HG03354 (cell line): Measurements from ENCODE around the gene FOSL2.

Experiments used
- ATAC-seq: cut with Tn5 transposase; IDR thresholded peaks from one replicate; pipeline ENCODE4 v1.9.1; 2021; ENCODE audit warnings: mild to moderate bottlenecking; ENCODE audit not compliant: unreplicated experiment, poor library complexity, severe bottlenecking

FOSL2 gene

GRCh38 chr2:28392297-28393113 is at the start of gene FOSL2:
FOSL2 (plus strand) TSS chr2:28392858; CDS start chr2:28393721, 863 bp downstream.
- ATAC-seq = peak; percentile 85

- no peak for ATAC-seq
Observed at GRCh38 chr2:28343184-28343942, 49.3 kb upstream of the FOSL2 start.

DNA sequence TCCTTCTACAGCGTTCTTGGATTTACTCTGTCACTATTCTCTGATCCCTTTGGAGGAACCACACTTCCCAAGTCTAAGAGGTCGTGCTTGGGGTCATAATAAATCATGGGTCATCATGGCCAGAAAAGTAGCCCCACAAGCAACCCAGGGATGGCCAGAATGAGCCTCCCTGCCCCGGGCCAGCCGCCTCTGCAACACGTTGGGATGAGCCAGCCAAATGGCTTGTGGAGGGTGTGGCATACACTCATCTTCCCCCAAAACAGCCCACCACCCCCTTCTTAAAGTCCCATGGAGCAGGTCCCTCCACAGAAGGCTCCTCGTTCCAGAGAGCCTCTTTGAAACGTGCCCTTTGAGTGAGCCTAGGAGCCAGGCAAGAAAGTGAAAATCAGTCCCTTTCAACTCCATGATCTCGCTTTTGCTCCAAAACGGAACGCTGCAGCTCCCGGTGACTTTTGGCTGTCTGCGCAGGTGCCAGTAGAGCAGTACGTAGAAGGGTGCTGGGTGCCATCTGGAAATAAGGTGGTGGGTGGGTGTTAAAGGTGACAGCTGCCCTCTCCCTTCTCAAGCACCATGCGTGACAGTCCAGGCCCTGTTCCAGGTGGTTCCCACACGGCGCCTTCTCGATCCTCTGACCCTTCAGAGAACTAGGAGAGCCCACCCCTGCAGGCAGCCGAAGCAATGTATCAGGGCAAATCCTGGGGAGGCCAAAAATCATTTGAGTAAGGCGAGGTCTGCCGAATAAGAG is 48.5 kb upstream of the FOSL2 start:
- no peak for ATAC-seq

- no peak for ATAC-seq
Observed at GRCh38 chr2:28344756-28345373, 47.8 kb upstream of the FOSL2 start.

GRCh38 chr2:28345619-28346018 is 47.0 kb upstream of the FOSL2 start:
- no peak for ATAC-seq

DNA sequence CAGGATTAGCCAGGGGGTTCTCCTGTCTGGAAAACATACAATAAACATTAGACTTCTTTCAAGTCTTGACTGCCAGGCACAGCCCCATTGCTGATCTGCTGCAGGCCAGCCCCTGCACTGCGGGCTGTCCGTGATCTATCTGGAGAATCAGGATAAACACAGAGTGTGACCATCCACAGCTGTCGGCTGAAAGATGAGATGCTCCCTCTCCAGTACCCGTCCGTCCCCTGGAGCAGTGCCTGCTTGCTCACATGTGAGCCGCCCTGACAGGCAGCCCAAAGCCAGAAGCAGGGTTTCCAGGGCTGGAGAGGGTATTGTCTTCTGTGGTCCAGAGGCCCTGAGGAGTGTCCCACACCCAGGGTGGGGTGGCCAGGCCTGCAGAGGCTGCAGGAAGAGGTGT is 46.1 kb upstream of the FOSL2 start:
- no peak for ATAC-seq

DNA sequence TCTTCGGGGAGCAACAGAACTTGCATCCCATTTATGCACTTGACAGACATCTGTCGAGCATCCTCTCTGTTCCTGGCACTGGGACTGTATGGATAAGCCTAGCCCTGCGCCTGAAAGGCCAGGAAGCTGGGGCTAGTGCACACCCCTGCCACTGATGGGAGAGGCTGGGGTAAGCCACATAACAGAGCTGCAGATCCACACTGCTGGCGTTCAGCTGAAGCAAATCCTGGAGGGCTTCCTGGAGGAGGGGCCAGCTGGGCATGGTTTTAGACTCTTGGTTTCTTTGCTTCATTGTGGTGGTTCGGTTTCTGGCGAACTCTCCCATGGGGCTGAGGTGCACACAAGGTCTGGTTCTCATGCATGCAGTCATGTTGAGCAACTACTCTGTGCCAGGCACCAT is 45.5 kb upstream of the FOSL2 start:
- no peak for ATAC-seq

- no peak for ATAC-seq
Observed at GRCh38 chr2:28347596-28347995, 45.1 kb upstream of the FOSL2 start.

GRCh38 chr2:28348149-28348567 is 44.5 kb upstream of the FOSL2 start:
- no peak for ATAC-seq

DNA sequence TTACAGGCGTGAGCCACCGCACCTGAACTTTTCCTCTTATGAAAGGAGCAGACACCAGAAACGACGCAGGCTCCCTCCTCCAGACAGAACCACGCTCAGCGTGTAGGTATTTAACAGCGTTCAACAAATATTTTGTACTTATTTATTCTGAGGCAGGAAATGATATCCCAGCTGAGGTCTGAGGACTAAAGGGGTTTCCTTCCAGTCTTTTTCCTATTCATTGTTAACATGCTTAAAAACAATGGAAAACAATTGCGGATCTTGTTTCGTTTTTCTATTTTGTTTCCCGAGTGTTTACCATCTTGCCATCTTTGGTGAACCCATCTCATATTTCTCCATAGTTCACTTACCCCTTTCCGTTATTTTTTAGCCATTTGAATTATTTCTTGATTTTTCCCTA is 43.7 kb upstream of the FOSL2 start:
- no peak for ATAC-seq

DNA sequence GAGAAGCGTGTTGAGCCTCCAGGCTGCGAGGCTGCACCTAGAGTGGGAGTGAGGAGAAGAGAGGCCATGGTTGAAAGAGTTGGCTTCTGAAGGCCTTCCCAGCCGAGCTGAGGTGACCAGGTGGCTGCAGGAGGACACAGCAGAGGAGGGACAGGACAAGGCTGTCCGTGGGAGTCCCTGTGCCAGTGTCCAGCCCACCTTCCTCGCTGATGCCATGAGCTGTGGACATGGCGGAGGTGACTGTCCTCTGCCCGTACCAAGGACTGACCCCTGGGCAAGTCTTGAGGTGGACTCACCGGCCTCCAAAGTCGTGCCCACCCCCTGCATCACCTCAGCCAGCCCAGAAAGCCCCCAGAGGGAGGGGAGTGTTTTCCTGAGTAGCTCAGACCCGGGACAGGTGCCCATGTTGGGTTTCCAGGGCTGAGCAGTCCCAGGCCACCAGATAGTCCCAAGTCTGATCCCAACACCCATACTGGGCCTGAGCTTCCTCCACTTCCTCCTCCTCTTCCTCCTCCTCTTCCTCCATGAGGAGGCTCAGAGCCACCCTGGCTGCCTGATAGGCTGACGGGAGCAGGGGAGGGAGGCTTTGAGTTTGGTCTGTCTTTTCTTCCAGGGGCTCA is 43.0 kb upstream of the FOSL2 start:
- no peak for ATAC-seq

DNA sequence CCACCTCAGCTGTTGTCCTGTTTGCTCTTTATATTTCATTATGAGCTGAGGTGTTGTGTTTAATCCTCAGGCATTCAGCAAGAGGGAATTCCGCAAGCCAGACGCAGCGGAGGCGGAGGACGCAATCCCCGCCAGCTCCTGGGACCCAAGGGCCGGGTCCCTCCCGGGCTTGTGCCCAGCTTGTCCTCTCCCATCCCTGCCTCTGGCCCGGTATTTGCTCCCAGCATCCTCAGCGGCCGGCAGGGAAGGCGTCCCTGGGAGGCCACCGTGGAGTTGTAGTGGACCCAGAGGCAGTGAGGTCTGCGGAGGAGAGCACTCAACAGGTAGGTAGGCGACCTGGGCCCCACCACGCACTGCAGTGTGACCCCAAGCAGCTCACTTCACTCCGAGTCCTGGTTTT is 42.5 kb upstream of the FOSL2 start:
- ATAC-seq = no peak

- ATAC-seq = no peak
Observed at GRCh38 chr2:28350791-28351285, 41.8 kb upstream of the FOSL2 start.

DNA sequence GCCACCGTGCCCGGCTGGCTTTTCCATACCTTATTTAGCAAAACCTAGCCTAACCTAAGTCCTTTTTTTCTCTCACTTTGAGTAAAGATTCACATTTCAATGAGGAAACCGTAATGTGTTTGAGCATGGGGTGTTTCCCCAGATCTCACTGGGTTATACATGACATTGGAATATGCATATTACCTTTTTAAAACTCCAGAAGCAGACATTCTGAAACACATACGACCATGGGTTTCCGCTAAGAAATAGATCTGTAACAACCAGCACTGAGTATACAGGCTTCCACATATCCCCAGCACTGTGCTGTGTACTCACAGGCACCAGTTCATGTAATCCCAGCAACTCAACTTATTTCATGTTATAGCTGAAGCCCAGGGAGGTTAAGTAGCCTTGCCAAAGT is 41.0 kb upstream of the FOSL2 start:
- ATAC-seq = no peak

DNA sequence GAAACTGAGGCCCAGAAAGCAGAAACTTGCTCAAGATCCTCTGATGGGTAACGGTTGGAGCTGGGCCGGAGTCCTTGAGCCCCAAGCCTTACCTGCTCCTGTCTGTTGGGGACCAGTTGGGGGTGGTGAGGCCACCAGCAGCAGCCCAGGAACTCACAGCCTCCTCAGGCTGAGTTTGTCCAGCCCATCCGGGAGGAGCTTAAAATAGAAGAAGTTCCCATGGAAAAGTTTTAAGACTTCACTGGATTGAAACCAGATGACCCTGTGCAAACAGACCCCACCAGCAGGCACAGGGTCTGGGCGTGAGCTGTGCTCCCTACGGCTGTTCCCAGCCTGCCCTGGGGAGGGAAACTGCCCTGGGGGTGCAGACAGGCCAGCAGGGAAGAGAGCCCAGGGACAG is 40.6 kb upstream of the FOSL2 start:
- ATAC-seq = no peak

- no peak for ATAC-seq
Observed at GRCh38 chr2:28352610-28353195, 40.0 kb upstream of the FOSL2 start.

DNA sequence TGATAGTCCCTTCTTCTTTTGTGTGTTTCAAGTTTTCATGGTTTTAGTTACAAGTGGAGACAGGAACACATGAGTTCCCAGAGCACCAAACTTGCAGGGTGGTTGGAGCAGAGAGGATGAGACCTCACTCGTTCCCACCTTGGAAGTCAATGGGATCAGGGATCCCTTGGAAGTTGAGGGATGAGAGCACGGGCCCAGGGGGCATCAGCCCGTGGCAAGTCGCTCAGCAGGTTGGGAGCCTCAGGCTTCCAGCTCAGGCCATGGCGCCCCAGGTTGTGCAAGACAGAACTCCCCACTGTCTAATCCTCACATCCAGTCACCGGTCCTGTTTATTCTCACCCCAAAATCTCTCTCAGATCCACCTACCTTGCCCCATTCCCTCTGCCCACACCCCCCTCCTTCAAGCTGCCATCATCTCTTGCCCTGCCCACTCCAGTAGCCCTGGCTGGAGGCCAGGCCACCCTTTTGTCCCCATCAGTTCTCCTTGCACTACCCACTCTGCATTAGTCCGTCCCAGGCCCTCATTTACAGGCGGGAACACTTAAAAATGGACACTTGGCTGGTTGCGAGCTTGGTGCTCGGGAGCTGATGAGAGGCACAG is 37.6 kb upstream of the FOSL2 start:
- no peak for ATAC-seq

DNA sequence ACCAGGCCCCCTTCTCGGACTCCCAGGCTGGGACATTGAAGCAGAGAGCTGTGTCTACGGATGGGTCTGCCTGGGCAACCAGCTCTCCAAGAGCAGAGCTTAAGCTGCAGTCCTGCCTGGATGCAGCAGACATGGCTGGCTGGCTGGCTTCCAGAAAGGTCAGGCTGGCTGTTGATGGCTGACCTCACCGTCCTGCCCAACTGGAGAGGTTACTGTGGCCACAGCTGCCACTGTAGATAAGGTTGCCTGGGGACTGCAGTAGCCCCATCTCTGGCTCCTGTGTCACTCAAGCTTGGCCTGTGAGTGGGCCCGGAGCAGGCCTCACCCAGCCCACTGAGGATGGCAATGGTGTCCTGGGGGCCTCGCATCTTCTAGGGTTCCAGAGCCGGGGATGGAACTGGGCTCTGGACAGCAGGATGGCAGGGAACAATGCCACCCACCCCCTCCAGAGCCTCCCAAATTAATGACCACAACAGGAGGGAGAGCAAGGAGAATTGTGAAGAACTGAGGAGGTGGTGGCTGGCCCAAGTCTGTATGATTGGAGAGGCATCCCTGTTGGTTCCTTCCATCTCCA is 37.0 kb upstream of the FOSL2 start:
- no peak for ATAC-seq
